ENCODE measurements around the gene PLD1. TPM values are rescaled to one million over a fixed set of nuclear protein-coding genes. Genes with fewer than 3 reads are reported as not detected.

PLD1 gene
- polyA plus RNA-seq, 2 donors, result 26.0 to 31.9 TPM

GRCh38 chr3:171687581-171687980 lies 122.7 kb downstream of the PLD1 start:
- peaks cover 0 to 13% of the 10 kb centered on the region in 2 donors for H3K36me3 ChIP-seq (ENCODE audit: control insufficient read depth in 2 of 2, insufficient read depth in 2 of 2, low read length in 1 of 2)
- no peaks in the 10 kb centered on the region for H3K4me1 ChIP-seq (ENCODE audit: control insufficient read depth in 2 of 2, insufficient read depth in 2 of 2, low read length in 1 of 2)
- no peaks in the 10 kb centered on the region for H3K27me3 ChIP-seq (ENCODE audit: control insufficient read depth in 1 of 2, insufficient read depth in 2 of 2, low read length in 2 of 2)
- no peaks in the 10 kb centered on the region for H3K9me3 ChIP-seq (ENCODE audit: control insufficient read depth in 2 of 2, insufficient read depth in 1 of 2, low read depth in 1 of 2, low read length in 1 of 2)
- H3K27ac ChIP-seq (ENCODE audit: low read depth in 2 of 2, low read length in 1 of 2), result no peak overlapping the region
- no peak overlapping the region for H3K4me3 ChIP-seq (ENCODE audit: low read depth in 1 of 2, low read length in 2 of 2)

GRCh38 chr3:171687064-171687463 lies 123.2 kb downstream of the PLD1 start:
- H3K27ac ChIP-seq (ENCODE audit: low read depth in 2 of 2, low read length in 1 of 2), result no peak overlapping the region
- no peaks in the 10 kb centered on the region for H3K4me1 ChIP-seq (ENCODE audit: control insufficient read depth in 2 of 2, insufficient read depth in 2 of 2, low read length in 1 of 2)
- no peak overlapping the region for H3K4me3 ChIP-seq (ENCODE audit: low read depth in 1 of 2, low read length in 2 of 2)
- H3K27me3 ChIP-seq (ENCODE audit: control insufficient read depth in 1 of 2, insufficient read depth in 2 of 2, low read length in 2 of 2), result no peaks in the 10 kb centered on the region
- H3K36me3 ChIP-seq (ENCODE audit: control insufficient read depth in 2 of 2, insufficient read depth in 2 of 2, low read length in 1 of 2), result peaks cover 0 to 13% of the 10 kb centered on the region in 2 donors
- H3K9me3 ChIP-seq (ENCODE audit: control insufficient read depth in 2 of 2, insufficient read depth in 1 of 2, low read depth in 1 of 2, low read length in 1 of 2), result no peaks in the 10 kb centered on the region
- 88 to 90% methylated on average over 5 of the region's 5 CpGs for whole genome bisulfite sequencing, 2 donors

GRCh38 chr3:171685116-171685895 lies 125.0 kb downstream of the PLD1 start:
- Histone ChIP-seq H3K4me1 (ENCODE audit: control insufficient read depth in 2 of 2, insufficient read depth in 2 of 2, low read length in 1 of 2) (no peaks in the 10 kb centered on the region), H3K4me3 (ENCODE audit: low read depth in 1 of 2, low read length in 2 of 2) (no peak overlapping the region), H3K27me3 (ENCODE audit: control insufficient read depth in 1 of 2, insufficient read depth in 2 of 2, low read length in 2 of 2) (no peaks in the 10 kb centered on the region), H3K9me3 (ENCODE audit: control insufficient read depth in 2 of 2, insufficient read depth in 1 of 2, low read depth in 1 of 2, low read length in 1 of 2) (no peaks in the 10 kb centered on the region), H3K27ac (ENCODE audit: low read depth in 2 of 2, low read length in 1 of 2) (no peak overlapping the region), H3K36me3 (ENCODE audit: control insufficient read depth in 2 of 2, insufficient read depth in 2 of 2, low read length in 1 of 2) (peaks cover 0 to 13% of the 10 kb centered on the region in 2 donors)
- WGBS, 2 donors, result 85 to 89% methylated on average over 6 of the region's 6 CpGs

- Histone ChIP-seq H3K27ac (ENCODE audit: low read depth in 2 of 2, low read length in 1 of 2) (no peak overlapping the region), H3K4me1 (ENCODE audit: control insufficient read depth in 2 of 2, insufficient read depth in 2 of 2, low read length in 1 of 2) (no peaks in the 10 kb centered on the region), H3K36me3 (ENCODE audit: control insufficient read depth in 2 of 2, insufficient read depth in 2 of 2, low read length in 1 of 2) (peaks cover 0 to 13% of the 10 kb centered on the region in 2 donors), H3K4me3 (ENCODE audit: low read depth in 1 of 2, low read length in 2 of 2) (no peak overlapping the region), H3K27me3 (ENCODE audit: control insufficient read depth in 1 of 2, insufficient read depth in 2 of 2, low read length in 2 of 2) (no peaks in the 10 kb centered on the region), H3K9me3 (ENCODE audit: control insufficient read depth in 2 of 2, insufficient read depth in 1 of 2, low read depth in 1 of 2, low read length in 1 of 2) (no peaks in the 10 kb centered on the region)
- WGBS, 2 donors, result 76 to 92% methylated on average over 2 of the region's 2 CpGs
Observed at GRCh38 chr3:171684221-171684620, 126.1 kb downstream of the PLD1 start.

- H3K27ac ChIP-seq (ENCODE audit: low read depth in 2 of 2, low read length in 1 of 2), result no peak overlapping the region
- no peaks in the 10 kb centered on the region for H3K4me1 ChIP-seq (ENCODE audit: control insufficient read depth in 2 of 2, insufficient read depth in 2 of 2, low read length in 1 of 2)
- 91 to 96% methylated on average over 3 of the region's 3 CpGs for WGBS, 2 donors
Observed at GRCh38 chr3:171682743-171683142, 127.5 kb downstream of the PLD1 start.

GRCh38 chr3:171680726-171681411 lies 129.4 kb downstream of the PLD1 start:
- WGBS, 2 donors, result 81 to 94% methylated on average over 6 of the region's 6 CpGs
- H3K4me1 ChIP-seq (ENCODE audit: control insufficient read depth in 2 of 2, insufficient read depth in 2 of 2, low read length in 1 of 2), result no peaks in the 10 kb centered on the region

More at GRCh38 chr3:171682743-171683142, 127.5 kb downstream of the PLD1 start:
- Histone ChIP-seq H3K9me3 (ENCODE audit: control insufficient read depth in 2 of 2, insufficient read depth in 1 of 2, low read depth in 1 of 2, low read length in 1 of 2) (no peaks in the 10 kb centered on the region), H3K4me3 (ENCODE audit: low read depth in 1 of 2, low read length in 2 of 2) (no peak overlapping the region), H3K36me3 (ENCODE audit: control insufficient read depth in 2 of 2, insufficient read depth in 2 of 2, low read length in 1 of 2) (peaks cover 0 to 13% of the 10 kb centered on the region in 2 donors), H3K27me3 (ENCODE audit: control insufficient read depth in 1 of 2, insufficient read depth in 2 of 2, low read length in 2 of 2) (no peaks in the 10 kb centered on the region)

GRCh38 chr3:171678971-171679492 lies 131.3 kb downstream of the PLD1 start:
- no peak overlapping the region for H3K4me3 ChIP-seq (ENCODE audit: low read depth in 1 of 2, low read length in 2 of 2)
- no peaks in the 10 kb centered on the region for H3K9me3 ChIP-seq (ENCODE audit: control insufficient read depth in 2 of 2, insufficient read depth in 1 of 2, low read depth in 1 of 2, low read length in 1 of 2)
- no peaks in the 10 kb centered on the region for H3K4me1 ChIP-seq (ENCODE audit: control insufficient read depth in 2 of 2, insufficient read depth in 2 of 2, low read length in 1 of 2)
- no peaks in the 10 kb centered on the region for H3K27me3 ChIP-seq (ENCODE audit: control insufficient read depth in 1 of 2, insufficient read depth in 2 of 2, low read length in 2 of 2)
- no peak overlapping the region for H3K27ac ChIP-seq (ENCODE audit: low read depth in 2 of 2, low read length in 1 of 2)
- WGBS, 2 donors, result 73 to 90% methylated on average over 3 of the region's 3 CpGs
- H3K36me3 ChIP-seq (ENCODE audit: control insufficient read depth in 2 of 2, insufficient read depth in 2 of 2, low read length in 1 of 2), result peaks cover 0 to 10% of the 10 kb centered on the region in 2 donors

More at GRCh38 chr3:171680726-171681411, 129.4 kb downstream of the PLD1 start:
- Histone ChIP-seq H3K27ac (ENCODE audit: low read depth in 2 of 2, low read length in 1 of 2) (no peak overlapping the region), H3K4me3 (ENCODE audit: low read depth in 1 of 2, low read length in 2 of 2) (no peak overlapping the region), H3K36me3 (ENCODE audit: control insufficient read depth in 2 of 2, insufficient read depth in 2 of 2, low read length in 1 of 2) (peaks cover 0 to 15% of the 10 kb centered on the region in 2 donors), H3K9me3 (ENCODE audit: control insufficient read depth in 2 of 2, insufficient read depth in 1 of 2, low read depth in 1 of 2, low read length in 1 of 2) (no peaks in the 10 kb centered on the region), H3K27me3 (ENCODE audit: control insufficient read depth in 1 of 2, insufficient read depth in 2 of 2, low read length in 2 of 2) (no peaks in the 10 kb centered on the region)

GRCh38 chr3:171677706-171678105 lies 132.6 kb downstream of the PLD1 start:
- peaks cover 0 to 5% of the 10 kb centered on the region in 2 donors for H3K36me3 ChIP-seq (ENCODE audit: control insufficient read depth in 2 of 2, insufficient read depth in 2 of 2, low read length in 1 of 2)
- H3K4me3 ChIP-seq (ENCODE audit: low read depth in 1 of 2, low read length in 2 of 2), result no peak overlapping the region
- H3K9me3 ChIP-seq (ENCODE audit: control insufficient read depth in 2 of 2, insufficient read depth in 1 of 2, low read depth in 1 of 2, low read length in 1 of 2), result no peaks in the 10 kb centered on the region
- no peaks in the 10 kb centered on the region for H3K27me3 ChIP-seq (ENCODE audit: control insufficient read depth in 1 of 2, insufficient read depth in 2 of 2, low read length in 2 of 2)
- H3K27ac ChIP-seq (ENCODE audit: low read depth in 2 of 2, low read length in 1 of 2), result no peak overlapping the region
- no peaks in the 10 kb centered on the region for H3K4me1 ChIP-seq (ENCODE audit: control insufficient read depth in 2 of 2, insufficient read depth in 2 of 2, low read length in 1 of 2)
- WGBS, 2 donors, result 94% methylated on average over 1 of the region's 1 CpG

- 74 to 81% methylated on average over 10 of the region's 10 CpGs for WGBS, 2 donors
- no peak overlapping the region for H3K4me3 ChIP-seq (ENCODE audit: low read depth in 1 of 2, low read length in 2 of 2)
- no peaks in the 10 kb centered on the region for H3K9me3 ChIP-seq (ENCODE audit: control insufficient read depth in 2 of 2, insufficient read depth in 1 of 2, low read depth in 1 of 2, low read length in 1 of 2)
- H3K36me3 ChIP-seq (ENCODE audit: control insufficient read depth in 2 of 2, insufficient read depth in 2 of 2, low read length in 1 of 2), result peaks cover 2 to 13% of the 10 kb centered on the region in 2 donors
- H3K4me1 ChIP-seq (ENCODE audit: control insufficient read depth in 2 of 2, insufficient read depth in 2 of 2, low read length in 1 of 2), result no peaks in the 10 kb centered on the region
- H3K27ac ChIP-seq (ENCODE audit: low read depth in 2 of 2, low read length in 1 of 2), result no peak overlapping the region
- H3K27me3 ChIP-seq (ENCODE audit: control insufficient read depth in 1 of 2, insufficient read depth in 2 of 2, low read length in 2 of 2), result no peaks in the 10 kb centered on the region
Observed at GRCh38 chr3:171676601-171677175, 133.6 kb downstream of the PLD1 start.
